ENCODE measurements around the gene IER2.
"Not testable (repeated sequence)": the region's sequence is repeated elsewhere in the genome, so short reads cannot be mapped to it uniquely, and the experiment has no call there.

Gene IER2

GRCh38 chr19:13139633-13140311, 10.4 kb upstream of the IER2 start:
- DNase-seq, result no peak

GRCh38 chr19:13146763-13147563, 3.2 kb upstream of the IER2 start:
- DNase-seq, result peak; percentile 68 to 89

GRCh38 chr19:13149173-13149627, 1.0 kb upstream of the IER2 start:
- DNase-seq, result not testable (repeated sequence)

- peak in 1 of 2 donors; percentile 23 for DNase-seq
These were observed 504 bp upstream of the IER2 start for GRCh38 chr19:13149628-13150186.

GRCh38 chr19:13150931-13151604, 857 bp downstream of the IER2 start:
- DNase-seq, result no peak

- peak; percentile 91 to 98 for DNase-seq
These were observed 1.6 kb downstream of the IER2 start for GRCh38 chr19:13151605-13152355.

GRCh38 chr19:13152356-13152973, 2.3 kb downstream of the IER2 start:
- peak in 1 of 2 donors; percentile 58 for DNase-seq

- DNase-seq, result peak; percentile 95 to 99
These were observed 2.9 kb downstream of the IER2 start for GRCh38 chr19:13152974-13153568.

GRCh38 chr19:13153569-13154240, 3.5 kb downstream of the IER2 start:
- DNase-seq, result peak; percentile 15 to 20

- DNase-seq, result peak; percentile 99
These were observed 4.1 kb downstream of the IER2 start for GRCh38 chr19:13154241-13154778.

GRCh38 chr19:13154911-13155471, 4.8 kb downstream of the IER2 start:
- DNase-seq, result peak; percentile 82 to 97

- peak; percentile 57 to 68 for DNase-seq
These were observed 5.5 kb downstream of the IER2 start for GRCh38 chr19:13155472-13156359.

GRCh38 chr19:13159713-13160112, 9.5 kb downstream of the IER2 start:
- no peak for DNase-seq

- DNase-seq, result peak; percentile 55 to 63
These were observed 10.3 kb downstream of the IER2 start for GRCh38 chr19:13160557-13160956.

GRCh38 chr19:13162724-13163608, 12.8 kb downstream of the IER2 start:
- peak; percentile 92 to 96 for DNase-seq

GRCh38 chr19:13163609-13164342, 13.6 kb downstream of the IER2 start:
- DNase-seq, result peak in 1 of 2 donors; percentile 29

Data from inflammatory macrophage treated with lipopolysaccharide for 1 hour (primary cell).